Transverse colon (tissue), 4 donors: ENCODE results near the gene GOLGA6L10. TPM values are rescaled to one million over a fixed set of nuclear protein-coding genes. Genes with fewer than 3 reads are reported as not detected.

ENCODE experiments used
- DNase-seq: peaks from one replicate; pipeline ENCODE4 v3.0.0-alpha.2; 2019
- H3K27ac ChIP-seq, 4 donors: fragments of 200-600 bp; sonication (generic); 2 replicates each; pipeline ENCODE4 v1.5.1; 2016 to 2018; ENCODE audit warnings: inconsistent platforms in 4 of 4
- H3K27me3 ChIP-seq: fragments of 200-600 bp; sonication (generic); 2 replicates; pipeline ENCODE4 v1.5.1; 2017; ENCODE audit warnings: inconsistent platforms
- H3K36me3 ChIP-seq, 4 donors: fragments of 200-600 bp; sonication (generic); 2 replicates each; pipeline ENCODE4 v1.5.1; 2017 to 2019; ENCODE audit warnings: inconsistent platforms in 4 of 4
- H3K4me1 ChIP-seq, 4 donors: fragments of 200-600 bp; sonication (generic); 2 replicates each; pipeline ENCODE4 v1.5.1; 2017 to 2020; ENCODE audit warnings: inconsistent platforms in 4 of 4
- H3K4me3 ChIP-seq, 4 donors: fragments of 200-600 bp; sonication (generic); 1 replicate in 1 of 4; 2 replicates in 3 of 4; pipeline versions ENCODE4 v1.5.1 to v1.6.1; 2017 to 2019; ENCODE audit warnings: inconsistent platforms in 4 of 4
- H3K9me3 ChIP-seq, 2 donors: fragments of 200-600 bp; sonication (generic); 2 replicates each; pipeline ENCODE4 v1.5.1; 2017 to 2019; ENCODE audit warnings: inconsistent platforms in 2 of 2
- CTCF ChIP-seq, 5 experiments: fragments of 200-600 bp in 3 of 5; fragments of 450-650 bp in 2 of 5; sonication (generic) in 3 of 5; IDR thresholded peaks; 1 replicate in 2 of 5; 2 replicates in 3 of 5; pipeline ENCODE4 v1.5.1; 2016 to 2017; ENCODE audit warnings: antibody characterized with exemption in 5 of 5, inconsistent platforms in 3 of 5, mild to moderate bottlenecking in 2 of 5, moderate library complexity in 1 of 5
- EP300 ChIP-seq: sonication (generic); formaldehyde crosslinking; IDR thresholded peaks from one replicate; pipeline ENCODE4 v1.6.1; 2017; ENCODE audit warnings: antibody characterized with exemption, low read depth
- POLR2A ChIP-seq: fragments of 450-650 bp; IDR thresholded peaks from one replicate; pipeline ENCODE4 v1.6.1; 2016; ENCODE audit warnings: antibody characterized with exemption, mild to moderate bottlenecking, moderate library complexity
- POLR2AphosphoS5 ChIP-seq, 3 donors: sonication (generic); formaldehyde crosslinking; IDR thresholded peaks; one replicate each; pipeline ENCODE4 v1.6.1; 2016; ENCODE audit warnings: antibody characterized with exemption in 3 of 3
- WGBS, 2 donors: methylation state at CpG; one replicate each; pipeline ENCODE4 v1.1.5; 2018; ENCODE audit warnings: low coverage in 1 of 2; 5-methylcytosine and 5-hydroxymethylcytosine counted together
- in situ Hi-C, 4 donors: fragments of 200-750 bp; cut with MboI; loops; one replicate each; pipeline versions ENCODE4 v1.15.0 to v1.15.1; 2017; ENCODE audit warnings: low sequenced_read_pairs in 3 of 4, low pct_ligation_motif_present in 1 of 4, low pct_unique_long_range_greater_than_20kb in 1 of 4
- intact Hi-C: fragments of 100-400 bp; cut with DNase I; formaldehyde crosslinking; loops from one replicate; pipeline ENCODE4 v1.15.1; 2023; ENCODE audit warnings: low total_unique reads
- total RNA-seq, 4 donors: library from RNA; depleted of rRNA; stranded (reverse); fragments of >200 nt; gene quantifications; one replicate each; pipeline ENCODE4 v1.1.0, GENCODE V29; 2016

Gene GOLGA6L10
- total RNA-seq, 4 donors from 2014 or later, result 1.2 to 17.1 (median 1.3) TPM; not detected in 1

- in situ Hi-C loops (loop anchor here in 1 of 4 donors (25.0 kb wide), 1 partner anchor 114 kb away; no protein-coding TSS in a partner anchor), intact Hi-C loops (no loop called here)
- H3K4me1 ChIP-seq, result no peaks in the 10 kb centered on the region
- TF ChIP-seq POLR2AphosphoS5 (IDR thresholded peaks at IDR 0.05) (no peak), EP300 (no peak), POLR2A (no peak), CTCF (IDR thresholded peaks at IDR 0.05) (no peak)
- H3K4me3 ChIP-seq, result no peak overlapping the region
- peaks cover 4% of the 10 kb centered on the region for H3K27me3 ChIP-seq
- DNase-seq, result peak; percentile 27
- H3K36me3 ChIP-seq, result no peaks in the 10 kb centered on the region
- 60% methylated on average over 44 of the region's 44 CpGs; no CpG with 5 or more reads in 1 of the 2 donors for WGBS, 2 donors
- H3K27ac ChIP-seq, result no peak overlapping the region
- no peaks in the 10 kb centered on the region for H3K9me3 ChIP-seq
Measured at GRCh38 chr15:82298520-82298919, 50.8 kb downstream of the GOLGA6L10 start.

GRCh38 chr15:82298032-82298431 is 51.2 kb downstream of the GOLGA6L10 start:
- Histone ChIP-seq H3K27me3 (peaks cover 4% of the 10 kb centered on the region), H3K27ac (no peak overlapping the region), H3K36me3 (no peaks in the 10 kb centered on the region), H3K4me1 (no peaks in the 10 kb centered on the region), H3K9me3 (no peaks in the 10 kb centered on the region), H3K4me3 (no peak overlapping the region)
- TF ChIP-seq CTCF (IDR thresholded peaks at IDR 0.05) (no peak), POLR2AphosphoS5 (IDR thresholded peaks at IDR 0.05) (no peak), POLR2A (no peak), EP300 (no peak)
- in situ Hi-C loops, result loop anchor here in 1 of 4 donors (25.0 kb wide), 1 partner anchor 114 kb away; no protein-coding TSS in a partner anchor
- no peak for DNase-seq
- 92% methylated on average over 13 of the region's 13 CpGs; no CpG with 5 or more reads in 1 of the 2 donors for WGBS, 2 donors
- intact Hi-C loops, result no loop called here

GRCh38 chr15:82297546-82297945 is 51.7 kb downstream of the GOLGA6L10 start:
- peaks cover 4% of the 10 kb centered on the region for H3K27me3 ChIP-seq
- H3K36me3 ChIP-seq, result no peaks in the 10 kb centered on the region
- no peak overlapping the region for H3K27ac ChIP-seq
- in situ Hi-C loops, result loop anchor here in 1 of 4 donors (25.0 kb wide), 1 partner anchor 115 kb away; no protein-coding TSS in a partner anchor
- TF ChIP-seq POLR2A (no peak), EP300 (no peak), POLR2AphosphoS5 (IDR thresholded peaks at IDR 0.05) (no peak), CTCF (IDR thresholded peaks at IDR 0.05) (no peak)
- no peaks in the 10 kb centered on the region for H3K9me3 ChIP-seq
- 89 to 97% methylated on average over 3 to 5 of the region's 5 CpGs for WGBS, 2 donors
- intact Hi-C loops, result no loop called here
- DNase-seq, result no peak
- H3K4me3 ChIP-seq, result no peak overlapping the region
- H3K4me1 ChIP-seq, result no peaks in the 10 kb centered on the region

- H3K9me3 ChIP-seq, result no peaks in the 10 kb centered on the region
- intact Hi-C loops (no loop called here), in situ Hi-C loops (loop anchor here in 1 of 4 donors (25.0 kb wide), 1 partner anchor 118 kb away; no protein-coding TSS in a partner anchor)
- peaks cover 4% of the 10 kb centered on the region for H3K27me3 ChIP-seq
- no peak for DNase-seq
- no peak overlapping the region for H3K27ac ChIP-seq
- no peaks in the 10 kb centered on the region for H3K36me3 ChIP-seq
- no peaks in the 10 kb centered on the region for H3K4me1 ChIP-seq
- TF ChIP-seq POLR2A (no peak), CTCF (IDR thresholded peaks at IDR 0.05) (no peak), EP300 (no peak), POLR2AphosphoS5 (IDR thresholded peaks at IDR 0.05) (no peak)
- WGBS, 2 donors, result 73% methylated on average over 10 of the region's 11 CpGs; no CpG with 5 or more reads in 1 of the 2 donors
- no peak overlapping the region for H3K4me3 ChIP-seq
Measured at GRCh38 chr15:82294061-82294690, 55.1 kb downstream of the GOLGA6L10 start.
